CD8-positive, alpha-beta memory T cell (primary cell): ENCODE results near the gene GALNT7. TPM values are rescaled to one million over a fixed set of nuclear protein-coding genes. Genes with fewer than 3 reads are reported as not detected.
A peak's percentile ranks its signal among the peaks of the same experiment; 100 is the strongest.

Experiments used
- CTCF ChIA-PET: fragments of 350-600 bp; sonication (Branson Sonifier 250); formaldehyde crosslinking; loops from one replicate; lab custom pipeline; 2021; ENCODE audit warnings: antibody characterized with exemption; lab: Charles Lee
- POLR2A ChIA-PET: fragments of 350-600 bp; sonication (Branson Sonifier 250); formaldehyde crosslinking; loops from one replicate; lab custom pipeline; 2021; ENCODE audit warnings: antibody characterized with exemption; lab: Charles Lee
- DNase-seq, 5 donors: peaks; one replicate each; pipeline versions ENCODE4 v3.0.0 to v3.0.0-alpha.2; 2020 to 2022; ENCODE audit warnings: mixed read lengths in 1 of 5
- H3K27ac ChIP-seq: one replicate; pipeline ENCODE4 v1.7.0; 2013; ENCODE audit warnings: low read depth, mild to moderate bottlenecking, low read length, moderate library complexity
- H3K27me3 ChIP-seq: 2 replicates; pipeline ENCODE4 v1.7.0; 2013; ENCODE audit warnings: low read length, mild to moderate bottlenecking; ENCODE audit not compliant: insufficient read depth, poor library complexity, severe bottlenecking
- H3K36me3 ChIP-seq: 2 replicates; pipeline ENCODE4 v1.7.0; 2013; ENCODE audit warnings: mild to moderate bottlenecking, low read length, moderate library complexity; ENCODE audit not compliant: insufficient read depth
- H3K4me1 ChIP-seq: 2 replicates; pipeline ENCODE4 v1.7.0; 2013; ENCODE audit warnings: mild to moderate bottlenecking, low read length, moderate library complexity; ENCODE audit not compliant: insufficient read depth
- H3K4me3 ChIP-seq: 2 replicates; pipeline ENCODE4 v1.7.0; 2013; ENCODE audit warnings: mild to moderate bottlenecking, low read length
- H3K9me3 ChIP-seq: 2 replicates; pipeline ENCODE4 v1.7.0; 2013; ENCODE audit warnings: mild to moderate bottlenecking, low read length
- H3K27ac Mint-ChIP-seq, 8 donors: one replicate each; pipeline ENCODE4 v1.8.0; 2020 to 2021; ENCODE audit warnings: mixed read lengths in 8 of 8, mild to moderate bottlenecking in 6 of 8, inconsistent platforms in 3 of 8, moderate library complexity in 3 of 8
- H3K27me3 Mint-ChIP-seq, 2 donors: one replicate each; pipeline ENCODE4 v1.8.0; 2020 to 2021; ENCODE audit warnings: mixed read lengths in 2 of 2, mild to moderate bottlenecking in 1 of 2, moderate library complexity in 1 of 2
- H3K36me3 Mint-ChIP-seq, 3 donors: one replicate each; pipeline ENCODE4 v1.8.0; 2020 to 2021; ENCODE audit warnings: mixed read lengths in 3 of 3, inconsistent platforms in 1 of 3, mild to moderate bottlenecking in 1 of 3
- H3K4me1 Mint-ChIP-seq, 3 donors: one replicate each; pipeline ENCODE4 v1.8.0; 2020 to 2021; ENCODE audit warnings: mixed read lengths in 3 of 3, inconsistent platforms in 1 of 3, mild to moderate bottlenecking in 1 of 3
- H3K4me3 Mint-ChIP-seq, 7 donors: one replicate each; pipeline ENCODE4 v1.8.0; 2020 to 2021; ENCODE audit warnings: mixed read lengths in 7 of 7, mild to moderate bottlenecking in 6 of 7, moderate library complexity in 4 of 7, inconsistent platforms in 2 of 7
- H3K9me3 Mint-ChIP-seq, 5 donors: one replicate each; pipeline ENCODE4 v1.8.0; 2020 to 2022; ENCODE audit warnings: mixed read lengths in 5 of 5, mild to moderate bottlenecking in 3 of 5, moderate library complexity in 2 of 5, inconsistent platforms in 1 of 5
- polyA plus RNA-seq: library from polyadenylated mRNA; unstranded; fragments of 300-500 nt; fragmentation: Illumina TruSeq; gene quantifications from one replicate; pipeline ENCODE4 v1.2.3, GENCODE V29; 2021
- total RNA-seq, 2 experiments: library from RNA; stranded (reverse); gene quantifications; one replicate each; pipeline ENCODE4 v1.2.3, GENCODE V29; 2021

The GALNT7 gene
- total and polyA plus RNA-seq, 3 experiments from 2014 or later: 10.0 to 18.0 (median 16.7) TPM

- CTCF ChIA-PET: interaction anchor here (0.8 to 3.7 kb wide), 8 partner anchors 14 to 161 kb away, joined by 3 to 39 read pairs (median 4); partner anchors contain the start of gene SAP30
- peak in 2 of 5 donors; percentile 6 to 49 for DNase-seq
- peaks cover 0 to 57% (median 4%) of the 10 kb centered on the region in 3 donors for H3K36me3 Mint-ChIP-seq
These were observed 164.5 kb downstream of the GALNT7 start for GRCh38 chr4:173332963-173333657.

GRCh38 chr4:173333658-173334084, 165.1 kb downstream of the GALNT7 start:
- peak in 3 of 5 donors; percentile 38 to 64 (median 41) for DNase-seq
- peaks cover 27 to 44% (median 39%) of the 10 kb centered on the region in 3 donors for H3K4me1 Mint-ChIP-seq
- H3K36me3 Mint-ChIP-seq: peaks cover 0 to 52% (median 4%) of the 10 kb centered on the region in 3 donors
- no peaks in the 10 kb centered on the region for H3K9me3 Mint-ChIP-seq
- Histone ChIP-seq H3K4me1 (peaks cover 22% of the 10 kb centered on the region), H3K36me3 (no peaks in the 10 kb centered on the region), H3K27me3 (no peaks in the 10 kb centered on the region), H3K4me3 (peak overlapping the region; percentile 94), H3K27ac (peak overlapping the region; percentile 98), H3K9me3 (no peaks in the 10 kb centered on the region)
- CTCF ChIA-PET: interaction anchor here (0.8 to 3.7 kb wide), 9 partner anchors 14 to 84 kb away, joined by 3 to 39 read pairs (median 4); partner anchors contain the start of gene SAP30
- H3K27me3 Mint-ChIP-seq: peaks cover 0 to 4% of the 10 kb centered on the region in 2 donors
- POLR2A ChIA-PET: interaction anchor here (0.8 to 6.8 kb wide), 7 partner anchors 11 to 45 kb away, joined by 3 to 206 read pairs (median 3); partner anchors contain the start of gene SAP30
- peak overlapping the region; percentile 88 to 99 (median 96) for H3K27ac Mint-ChIP-seq
- H3K4me3 Mint-ChIP-seq: peak overlapping the region; percentile 95 to 100 (median 98)

More at GRCh38 chr4:173332963-173333657, 164.5 kb downstream of the GALNT7 start:
- peaks cover 27 to 44% (median 39%) of the 10 kb centered on the region in 3 donors for H3K4me1 Mint-ChIP-seq
- Histone ChIP-seq H3K9me3 (no peaks in the 10 kb centered on the region), H3K36me3 (no peaks in the 10 kb centered on the region), H3K4me3 (peak overlapping the region; percentile 80), H3K27ac (peak overlapping the region; percentile 98), H3K4me1 (peaks cover 22% of the 10 kb centered on the region), H3K27me3 (no peaks in the 10 kb centered on the region)
- H3K27ac Mint-ChIP-seq: peak overlapping the region; percentile 86 to 95 (median 94)
- peak overlapping the region; percentile 94 to 98 (median 97) for H3K4me3 Mint-ChIP-seq
- no peaks in the 10 kb centered on the region for H3K9me3 Mint-ChIP-seq
- POLR2A ChIA-PET: interaction anchor here (0.8 to 6.8 kb wide), 6 partner anchors 11 to 46 kb away, joined by 3 to 206 read pairs (median 4); partner anchors contain the start of gene SAP30
- H3K27me3 Mint-ChIP-seq: peaks cover 0 to 4% of the 10 kb centered on the region in 2 donors

- Mint-ChIP-seq H3K36me3 (peaks cover 0 to 49% (median 3%) of the 10 kb centered on the region in 3 donors), H3K9me3 (no peaks in the 10 kb centered on the region), H3K4me3 (peak within 1 kb of the TSS; percentile 95 to 100 (median 98)), H3K4me1 (peaks cover 27 to 41% (median 39%) of the 10 kb centered on the region in 3 donors), H3K27ac (peak within 1 kb of the TSS; percentile 88 to 99 (median 96)), H3K27me3 (peaks cover 0 to 4% of the 10 kb centered on the region in 2 donors)
- DNase-seq: peak; percentile 99 to 100 (median 99)
- Histone ChIP-seq H3K9me3 (no peaks in the 10 kb centered on the region), H3K4me3 (peak within 1 kb of the TSS; percentile 94), H3K36me3 (no peaks in the 10 kb centered on the region), H3K27ac (peak within 1 kb of the TSS; percentile 98), H3K27me3 (no peaks in the 10 kb centered on the region), H3K4me1 (peaks cover 22% of the 10 kb centered on the region)
- POLR2A ChIA-PET: interaction anchor here (0.6 to 6.8 kb wide), 9 partner anchors 11 to 160 kb away, joined by 3 to 206 read pairs (median 3); partner anchors contain the start of gene SAP30
- CTCF ChIA-PET: interaction anchor here (0.8 to 3.7 kb wide), 5 partner anchors 13 to 35 kb away, joined by 3 to 39 read pairs (median 5); partner anchors contain the start of gene SAP30
These were observed 165.7 kb downstream of the GALNT7 start, which contains the start of gene HMGB2 for GRCh38 chr4:173334085-173334890. Gene HMGB2, minus strand, starts transcription at chr4:173334358. Its CDS starts 709 bp downstream, at chr4:173333649.

- H3K27me3 Mint-ChIP-seq: peaks cover 0 to 4% of the 10 kb centered on the region in 2 donors
- POLR2A ChIA-PET: interaction anchor here (0.6 to 6.8 kb wide), 6 partner anchors 10 to 159 kb away, joined by 3 to 206 read pairs (median 4); partner anchors contain the start of gene SAP30
- CTCF ChIA-PET: interaction anchor here (1.0 to 3.7 kb wide), 4 partner anchors 12 to 34 kb away, joined by 4 to 39 read pairs (median 5); partner anchors contain the start of gene SAP30
- Histone ChIP-seq H3K27me3 (no peaks in the 10 kb centered on the region), H3K4me1 (peaks cover 22% of the 10 kb centered on the region), H3K9me3 (no peaks in the 10 kb centered on the region), H3K4me3 (peak overlapping the region; percentile 94), H3K36me3 (no peaks in the 10 kb centered on the region), H3K27ac (peak overlapping the region; percentile 98)
- peak overlapping the region; percentile 95 to 100 (median 98) for H3K4me3 Mint-ChIP-seq
- DNase-seq: peak in 4 of 5 donors; percentile 2 to 48 (median 22)
- H3K4me1 Mint-ChIP-seq: peaks cover 27 to 39% (median 33%) of the 10 kb centered on the region in 3 donors
- no peaks in the 10 kb centered on the region for H3K9me3 Mint-ChIP-seq
- H3K27ac Mint-ChIP-seq: peak overlapping the region; percentile 82 to 99 (median 96)
- H3K36me3 Mint-ChIP-seq: peaks cover 0 to 42% (median 3%) of the 10 kb centered on the region in 3 donors
These were observed 166.5 kb downstream of the GALNT7 start for GRCh38 chr4:173334891-173335752.

- peak overlapping the region in 1 of 7 donors; percentile 18 for H3K4me3 Mint-ChIP-seq
- ChIA-PET CTCF (no interaction called here), POLR2A (no interaction called here)
- no peaks in the 10 kb centered on the region for H3K36me3 ChIP-seq
- no peak overlapping the region for H3K27ac ChIP-seq
- peaks cover 0 to 23% (median 0%) of the 10 kb centered on the region in 3 donors for H3K36me3 Mint-ChIP-seq
- H3K4me1 ChIP-seq: peaks cover 13% of the 10 kb centered on the region
- no peak overlapping the region for H3K27ac Mint-ChIP-seq
- no peak overlapping the region for H3K4me3 ChIP-seq
- H3K9me3 Mint-ChIP-seq: no peaks in the 10 kb centered on the region
- peaks cover 1 to 4% of the 10 kb centered on the region in 2 donors for H3K27me3 Mint-ChIP-seq
- H3K27me3 ChIP-seq: no peaks in the 10 kb centered on the region
- H3K4me1 Mint-ChIP-seq: peaks cover 16 to 23% (median 17%) of the 10 kb centered on the region in 3 donors
- H3K9me3 ChIP-seq: no peaks in the 10 kb centered on the region
- no peak for DNase-seq
These were observed 168.9 kb downstream of the GALNT7 start for GRCh38 chr4:173337463-173337862.

GRCh38 chr4:173343832-173344397, 175.3 kb downstream of the GALNT7 start:
- Histone ChIP-seq H3K36me3 (no peaks in the 10 kb centered on the region), H3K4me3 (no peak overlapping the region), H3K27me3 (no peaks in the 10 kb centered on the region), H3K4me1 (no peaks in the 10 kb centered on the region), H3K27ac (no peak overlapping the region), H3K9me3 (no peaks in the 10 kb centered on the region)
- POLR2A ChIA-PET: no interaction called here
- no peak for DNase-seq
- Mint-ChIP-seq H3K36me3 (peaks cover 0 to 3% (median 0%) of the 10 kb centered on the region in 3 donors), H3K27me3 (peaks cover 5 to 10% of the 10 kb centered on the region in 2 donors), H3K4me1 (no peaks in the 10 kb centered on the region), H3K27ac (no peak overlapping the region), H3K9me3 (no peaks in the 10 kb centered on the region), H3K4me3 (no peak overlapping the region)
- CTCF ChIA-PET: no interaction called here
